Endothelial cell of umbilical vein (primary cell): ENCODE results near the gene TM4SF18. TPM values are rescaled to one million over a fixed set of nuclear protein-coding genes. Genes with fewer than 3 reads are reported as not detected.

Experiments
- BruUV-seq: library from RNA; stranded (reverse); fragments of 400-500 nt; replicated peaks from 2 replicates; lab custom pipeline; 2021; lab: Mats Ljungman, UMichigan
- CTCF ChIA-PET: fragments of 300-600, 350-600 bp; sonication (Branson Sonifier 250); formaldehyde crosslinking; loops from one replicate; lab custom pipeline; 2021; ENCODE audit warnings: antibody characterized with exemption, inconsistent platforms; lab: Charles Lee
- POLR2A ChIA-PET: fragments of 300-600, 350-600 bp; sonication (Branson Sonifier 250); formaldehyde crosslinking; loops from one replicate; lab custom pipeline; 2021; ENCODE audit warnings: antibody characterized with exemption, inconsistent platforms; lab: Charles Lee
- DNase-seq: peaks from one replicate; pipeline ENCODE4 v3.0.0-alpha.2; 2011; ENCODE audit warnings: low read depth, low spot score
- FAIRE-seq: peaks from 2 replicates; lab custom pipeline; 2011; peaks lifted over from hg19 to GRCh38; lab: Jason Lieb, UNC
- H2AFZ ChIP-seq: 2 replicates; pipeline ENCODE4 v1.6.0; 2012; ENCODE audit warnings: low read depth, low read length, control low read depth, inconsistent platforms
- H3K27ac ChIP-seq: 2 replicates; pipeline ENCODE4 v1.5.1; 2011; ENCODE audit warnings: low read depth, mild to moderate bottlenecking, control low read depth, low read length, moderate library complexity; ENCODE audit not compliant: insufficient read depth
- H3K27me3 ChIP-seq, 2 experiments: 2 replicates each; pipeline versions ENCODE4 v1.6.0 to v1.6.1; 2011; ENCODE audit warnings: low read length in 2 of 2, mixed read lengths in 1 of 2; ENCODE audit not compliant: control insufficient read depth in 2 of 2, insufficient read depth in 2 of 2
- H3K36me3 ChIP-seq, 2 experiments: 2 replicates in 1 of 2; 3 replicates in 1 of 2; pipeline ENCODE4 v1.5.1; 2011; ENCODE audit warnings: low read length in 2 of 2, mild to moderate bottlenecking in 1 of 2, moderate library complexity in 1 of 2; ENCODE audit not compliant: control insufficient read depth in 2 of 2, insufficient read depth in 2 of 2; ENCODE audit errors: extremely low read depth in 1 of 2
- H3K4me1 ChIP-seq: 3 replicates; pipeline ENCODE4 v1.5.1; 2011; ENCODE audit warnings: mild to moderate bottlenecking, low read length; ENCODE audit not compliant: control insufficient read depth, insufficient read depth; ENCODE audit errors: extremely low read depth
- H3K4me2 ChIP-seq: 2 replicates; pipeline ENCODE4 v1.6.1; 2011; ENCODE audit warnings: low read length, control low read depth, mixed read lengths; ENCODE audit not compliant: insufficient read depth
- H3K4me3 ChIP-seq, 3 experiments: fragments of 200-600 bp in 1 of 3; sonication (generic), shearing (Covaris generic) in 1 of 3; replicated peaks in 1 of 3; 2 replicates each; pipeline ENCODE4 v1.5.1; 2011 to 2016; ENCODE audit warnings: control low read depth in 3 of 3, low read length in 3 of 3, mild to moderate bottlenecking in 2 of 3, inconsistent platforms in 1 of 3, low read depth in 1 of 3, moderate library complexity in 1 of 3; ENCODE audit not compliant: insufficient read depth in 1 of 3
- H3K79me2 ChIP-seq: 2 replicates; pipeline ENCODE4 v1.6.0; 2012; ENCODE audit warnings: low read length, inconsistent platforms; ENCODE audit not compliant: control insufficient read depth, insufficient read depth
- H3K9ac ChIP-seq: replicated peaks from 2 replicates; pipeline ENCODE3; 2011; ENCODE audit warnings: low read length, control low read depth; ENCODE audit not compliant: insufficient read depth; ENCODE audit errors: extremely low read depth
- H3K9me1 ChIP-seq: replicated peaks from 3 replicates; pipeline ENCODE4 v1.6.0; 2011; ENCODE audit warnings: mild to moderate bottlenecking, low read length; ENCODE audit not compliant: control insufficient read depth, insufficient read depth; ENCODE audit errors: extremely low read depth
- H3K9me3 ChIP-seq: replicated peaks from 2 replicates; pipeline ENCODE4 v1.5.1; 2012; ENCODE audit warnings: low read length, inconsistent platforms; ENCODE audit not compliant: control insufficient read depth, insufficient read depth
- H4K20me1 ChIP-seq: replicated peaks from 2 replicates; pipeline ENCODE3; 2011; ENCODE audit warnings: mild to moderate bottlenecking, low read length; ENCODE audit not compliant: control insufficient read depth, insufficient read depth; ENCODE audit errors: extremely low read depth
- EZH2 ChIP-seq: IDR thresholded peaks from 2 replicates; pipeline ENCODE4 v1.6.1; 2012; ENCODE audit warnings: borderline replicate concordance, low read depth, mild to moderate bottlenecking, moderate library complexity, low read length, inconsistent platforms; ENCODE audit not compliant: severe bottlenecking
- FOS ChIP-seq: IDR thresholded peaks from 2 replicates; pipeline ENCODE4 v1.6.1; 2011; ENCODE audit warnings: mild to moderate bottlenecking, low read length, moderate library complexity, borderline replicate concordance; ENCODE audit not compliant: insufficient read depth
- GATA2 ChIP-seq: IDR thresholded peaks from 2 replicates; pipeline ENCODE4 v1.7.0; 2011; ENCODE audit warnings: low read depth, mild to moderate bottlenecking, moderate library complexity, mixed read lengths, low read length; ENCODE audit not compliant: insufficient read length, insufficient read depth
- JUN ChIP-seq: IDR thresholded peaks from 2 replicates; pipeline ENCODE4 v1.6.1; 2011; ENCODE audit warnings: borderline replicate concordance, low read depth; ENCODE audit not compliant: insufficient read length, insufficient read depth
- MYC ChIP-seq: IDR thresholded peaks from one replicate; pipeline ENCODE4 v1.6.1; 2011; ENCODE audit warnings: mild to moderate bottlenecking, low read depth, low read length
- POLR2A ChIP-seq: IDR thresholded peaks from 2 replicates; pipeline ENCODE4 v1.6.1; 2012; ENCODE audit warnings: low read depth, mild to moderate bottlenecking, control low read depth, low read length
- POLR2AphosphoS5 ChIP-seq: IDR thresholded peaks from 2 replicates; pipeline ENCODE4 v1.6.1; 2012; ENCODE audit warnings: low read depth, mild to moderate bottlenecking, control low read depth, low read length, moderate library complexity; ENCODE audit not compliant: insufficient read depth
- dilution Hi-C: fragments of 300-500 bp; cut with MboI; formaldehyde crosslinking; loops from one replicate; pipeline ENCODE4 v1.15.0; 2019; ENCODE audit warnings: low sequenced_read_pairs; ENCODE audit not compliant: extremely low pct_ligation_motif_present
- intact Hi-C: fragments of 100-400 bp; cut with micrococcal nuclease; formaldehyde crosslinking; loops from one replicate; pipeline ENCODE4 v1.10.0; 2022
- polyA plus RNA-seq, 4 experiments: library from polyadenylated mRNA; depleted of rRNA in 3 of 4; stranded (reverse) in 3 of 4; unstranded in 1 of 4; fragments of >200 nt; gene quantifications; 2 replicates each; pipeline versions ENCODE4 v1.2.1 to v1.2.3, GENCODE V29; 2011 to 2012; ENCODE audit warnings: missing spikeins in 1 of 4
- total RNA-seq: library from RNA; stranded (reverse); gene quantifications from 2 replicates; pipeline ENCODE4 v1.2.3, GENCODE V29; 2021
- TF ChIP-seq, protein P1 (sequence below), 2 donors: IDR thresholded peaks; 1 replicate in 1 of 2; 2 replicates in 1 of 2; pipeline ENCODE4 v1.5.1; 2011; ENCODE audit warnings: low read length in 2 of 2, mild to moderate bottlenecking in 2 of 2, moderate library complexity in 2 of 2, control low read depth in 1 of 2, inconsistent platforms in 1 of 2, low read depth in 1 of 2; ENCODE audit not compliant: insufficient read depth in 1 of 2; ENCODE audit errors: extremely low read depth in 1 of 2
- TF ChIP-seq, protein P2 (sequence below): IDR thresholded peaks from 2 replicates; pipeline ENCODE4 v1.6.1; 2011; ENCODE audit not compliant: insufficient read depth, insufficient read length

The TM4SF18 gene
- total and polyA plus RNA-seq, 2 donors (not counting 3 experiments of a cell fraction or from before 2014, with no cell fraction given) = 158 to 163 TPM

- H3K4me1 ChIP-seq = peaks cover under 1% of the 10 kb centered on the region
- no peak overlapping the region for H3K27ac ChIP-seq
- FAIRE-seq (peak; percentile 54), DNase-seq (no peak)
- H3K4me3 ChIP-seq = no peak overlapping the region
- intact Hi-C loops = no loop called here
- no peaks in the 10 kb centered on the region for H3K36me3 ChIP-seq
- dilution Hi-C loops = no loop called here
- H3K9me3 ChIP-seq = no peaks in the 10 kb centered on the region
- H3K79me2 ChIP-seq = no peaks in the 10 kb centered on the region
- H4K20me1 ChIP-seq = no peaks in the 10 kb centered on the region
- BruUV-seq = no TSS peak
- POLR2A ChIA-PET = no interaction called here
- no peaks in the 10 kb centered on the region for H3K27me3 ChIP-seq
- CTCF ChIA-PET = no interaction called here
- no peak overlapping the region for H3K4me2 ChIP-seq
- no peak overlapping the region for H3K9ac ChIP-seq
- no peaks in the 10 kb centered on the region for H3K9me1 ChIP-seq
- TF ChIP-seq JUN (no peak), EZH2 (no peak), FOS (no peak), POLR2A (no peak), MYC (no peak), GATA2 (no peak), POLR2AphosphoS5 (no peak)
- TF ChIP-seq, protein P1, sequence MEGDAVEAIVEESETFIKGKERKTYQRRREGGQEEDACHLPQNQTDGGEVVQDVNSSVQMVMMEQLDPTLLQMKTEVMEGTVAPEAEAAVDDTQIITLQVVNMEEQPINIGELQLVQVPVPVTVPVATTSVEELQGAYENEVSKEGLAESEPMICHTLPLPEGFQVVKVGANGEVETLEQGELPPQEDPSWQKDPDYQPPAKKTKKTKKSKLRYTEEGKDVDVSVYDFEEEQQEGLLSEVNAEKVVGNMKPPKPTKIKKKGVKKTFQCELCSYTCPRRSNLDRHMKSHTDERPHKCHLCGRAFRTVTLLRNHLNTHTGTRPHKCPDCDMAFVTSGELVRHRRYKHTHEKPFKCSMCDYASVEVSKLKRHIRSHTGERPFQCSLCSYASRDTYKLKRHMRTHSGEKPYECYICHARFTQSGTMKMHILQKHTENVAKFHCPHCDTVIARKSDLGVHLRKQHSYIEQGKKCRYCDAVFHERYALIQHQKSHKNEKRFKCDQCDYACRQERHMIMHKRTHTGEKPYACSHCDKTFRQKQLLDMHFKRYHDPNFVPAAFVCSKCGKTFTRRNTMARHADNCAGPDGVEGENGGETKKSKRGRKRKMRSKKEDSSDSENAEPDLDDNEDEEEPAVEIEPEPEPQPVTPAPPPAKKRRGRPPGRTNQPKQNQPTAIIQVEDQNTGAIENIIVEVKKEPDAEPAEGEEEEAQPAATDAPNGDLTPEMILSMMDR (IDR thresholded peaks at IDR 0.05; ENCODE audit: extremely low read depth in 1 of 2, insufficient read depth in 1 of 2, low read depth in 1 of 2, low read length in 2 of 2) = no peak
- TF ChIP-seq, protein P2, sequence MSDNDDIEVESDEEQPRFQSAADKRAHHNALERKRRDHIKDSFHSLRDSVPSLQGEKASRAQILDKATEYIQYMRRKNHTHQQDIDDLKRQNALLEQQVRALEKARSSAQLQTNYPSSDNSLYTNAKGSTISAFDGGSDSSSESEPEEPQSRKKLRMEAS = no peak
- no peak overlapping the region for H2AFZ ChIP-seq
Measured at GRCh38 chr3:149282836-149283235, 50.6 kb downstream of the TM4SF18 start.
